Measurements from ENCODE around the gene IL25. TPM values are rescaled to one million over a fixed set of nuclear protein-coding genes. Genes with fewer than 3 reads are reported as not detected.

IL25 gene
- total RNA-seq, 1 donor from 2014 or later = not detected

- intact Hi-C loops (cut with micrococcal nuclease) = no loop called here
Measured at GRCh38 chr14:23359167-23359626, 13.4 kb upstream of the IL25 start.

DNA sequence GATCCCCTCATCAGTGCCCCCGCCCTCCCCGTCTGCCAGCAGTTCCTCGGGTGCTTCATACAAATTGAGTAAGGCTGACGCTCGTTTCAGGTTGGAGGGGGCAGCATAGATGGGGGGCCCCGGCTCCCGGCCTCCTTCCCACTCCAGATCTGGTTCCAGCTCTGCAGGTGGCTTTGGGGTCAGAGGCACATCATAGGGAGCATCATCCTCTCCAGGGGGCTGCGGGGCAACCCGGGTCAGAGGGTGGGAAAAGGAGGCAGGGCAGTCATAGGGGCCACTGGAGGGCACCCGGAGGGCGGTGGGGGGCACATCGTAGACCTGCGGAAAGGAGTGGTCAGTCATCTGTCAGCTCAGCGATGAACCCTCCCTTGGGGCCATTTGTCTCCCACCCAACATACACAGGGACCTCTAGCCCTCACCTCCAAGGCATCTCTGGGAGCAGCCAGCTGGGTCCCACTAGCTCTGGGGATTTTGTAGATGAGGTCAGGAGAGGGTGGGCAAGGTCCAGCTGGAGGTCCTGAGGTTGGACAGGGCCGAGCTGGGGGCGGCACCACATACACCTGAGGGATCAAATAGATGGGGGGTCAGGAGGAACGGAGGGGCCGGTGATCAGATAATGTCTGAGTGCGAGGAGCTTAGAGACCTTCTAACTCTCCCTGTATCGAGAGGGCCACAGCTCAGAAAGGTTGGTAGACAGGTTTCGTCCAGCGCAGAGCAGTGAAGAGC lies 12.7 kb upstream of the IL25 start:
- no peak for DNase-seq
- Mint-ChIP-seq H3K4me1 (no peaks in the 10 kb centered on the region), H3K27ac (no peak overlapping the region), H3K27me3 (peaks cover 28% of the 10 kb centered on the region), H3K36me3 (ENCODE audit: low read depth) (no peaks in the 10 kb centered on the region), H3K9me3 (no peaks in the 10 kb centered on the region), H3K4me3 (no peak overlapping the region)
- intact Hi-C loops (cut with micrococcal nuclease) = no loop called here

More at GRCh38 chr14:23359167-23359626, 13.4 kb upstream of the IL25 start:
- no peak overlapping the region for H3K27ac Mint-ChIP-seq
- peaks cover 27% of the 10 kb centered on the region for H3K27me3 Mint-ChIP-seq
- H3K9me3 Mint-ChIP-seq = no peaks in the 10 kb centered on the region
- H3K36me3 Mint-ChIP-seq (ENCODE audit: low read depth) = no peaks in the 10 kb centered on the region
- no peak overlapping the region for H3K4me3 Mint-ChIP-seq
- no peak for DNase-seq
- H3K4me1 Mint-ChIP-seq = no peaks in the 10 kb centered on the region

DNA sequence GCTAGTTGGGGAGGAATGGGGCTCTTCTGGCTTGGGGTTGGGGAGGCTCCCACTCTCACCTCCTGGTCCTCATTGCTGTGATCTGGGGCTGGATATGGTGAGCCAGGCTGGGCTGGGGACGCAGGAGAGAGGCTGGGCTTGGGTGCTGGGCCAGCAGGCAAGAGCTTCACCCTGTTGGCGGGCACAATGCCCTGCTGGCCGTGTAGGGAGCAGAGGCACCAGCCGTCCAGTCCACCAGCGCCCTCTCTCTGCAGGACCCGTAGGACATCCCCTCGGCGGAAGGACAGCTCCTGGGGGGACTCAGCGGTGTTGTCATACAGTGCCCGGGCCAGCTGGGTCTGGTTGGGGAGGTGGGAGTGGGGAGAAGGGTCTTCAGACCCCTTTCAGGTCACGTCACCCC lies 12.1 kb upstream of the IL25 start:
- H3K9me3 Mint-ChIP-seq = no peaks in the 10 kb centered on the region
- no peaks in the 10 kb centered on the region for H3K4me1 Mint-ChIP-seq
- no peak for DNase-seq
- intact Hi-C loops (cut with micrococcal nuclease) = no loop called here
- H3K27ac Mint-ChIP-seq = no peak overlapping the region
- peaks cover 24% of the 10 kb centered on the region for H3K27me3 Mint-ChIP-seq
- no peaks in the 10 kb centered on the region for H3K36me3 Mint-ChIP-seq (ENCODE audit: low read depth)
- H3K4me3 Mint-ChIP-seq = no peak overlapping the region

DNA sequence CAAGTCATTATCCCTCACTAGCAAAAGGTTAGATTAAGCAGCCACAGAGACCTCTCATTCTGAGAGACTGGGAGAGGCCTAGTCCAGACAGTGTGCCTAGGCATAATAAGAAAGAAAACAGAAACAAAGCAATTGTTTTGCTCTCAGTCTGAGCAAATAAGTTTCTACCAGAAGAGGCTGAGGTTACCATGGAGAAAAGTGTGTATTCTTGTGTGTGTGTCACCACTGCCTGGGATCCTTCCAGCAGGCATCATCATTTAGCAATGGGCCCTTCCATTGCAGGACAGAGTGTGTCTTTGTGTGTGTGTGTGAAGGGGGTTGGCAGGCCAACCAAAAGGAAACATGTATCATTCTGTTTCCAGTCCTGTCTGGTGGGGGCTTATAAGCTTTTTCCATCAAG lies 11.3 kb upstream of the IL25 start:
- H3K36me3 Mint-ChIP-seq (ENCODE audit: low read depth) = no peaks in the 10 kb centered on the region
- intact Hi-C loops (cut with micrococcal nuclease) = no loop called here

DNA sequence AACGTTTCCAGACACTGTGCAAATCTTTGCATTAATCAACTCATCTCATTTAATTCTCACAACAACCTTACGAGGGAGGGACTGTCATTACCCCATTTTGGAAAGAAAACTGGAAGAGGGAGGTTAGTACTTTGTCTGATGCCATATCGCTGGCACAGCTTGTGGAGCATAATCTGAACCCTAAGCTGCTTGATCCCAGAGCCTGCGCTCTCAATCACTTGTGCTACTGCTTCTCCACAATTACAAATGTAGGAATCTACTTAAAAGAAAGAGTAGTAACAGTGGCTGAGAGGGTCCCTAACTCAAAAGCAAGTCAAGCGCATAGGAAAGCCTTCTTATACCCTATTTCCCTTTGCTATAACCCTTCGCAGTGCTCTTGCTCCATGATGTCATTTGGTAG lies 10.8 kb upstream of the IL25 start:
- Mint-ChIP-seq H3K4me3 (no peak overlapping the region), H3K27me3 (peaks cover 28% of the 10 kb centered on the region), H3K4me1 (no peaks in the 10 kb centered on the region), H3K9me3 (no peaks in the 10 kb centered on the region), H3K27ac (no peak overlapping the region), H3K36me3 (ENCODE audit: low read depth) (no peaks in the 10 kb centered on the region)
- no peak for DNase-seq
- intact Hi-C loops (cut with micrococcal nuclease) = no loop called here

More for the DNA sequence above, 11.3 kb upstream of the IL25 start:
- peak overlapping the region; percentile 44 for H3K27ac Mint-ChIP-seq
- DNase-seq = no peak
- no peaks in the 10 kb centered on the region for H3K9me3 Mint-ChIP-seq
- H3K4me1 Mint-ChIP-seq = no peaks in the 10 kb centered on the region
- H3K27me3 Mint-ChIP-seq = peaks cover 24% of the 10 kb centered on the region
- H3K4me3 Mint-ChIP-seq = no peak overlapping the region

DNA sequence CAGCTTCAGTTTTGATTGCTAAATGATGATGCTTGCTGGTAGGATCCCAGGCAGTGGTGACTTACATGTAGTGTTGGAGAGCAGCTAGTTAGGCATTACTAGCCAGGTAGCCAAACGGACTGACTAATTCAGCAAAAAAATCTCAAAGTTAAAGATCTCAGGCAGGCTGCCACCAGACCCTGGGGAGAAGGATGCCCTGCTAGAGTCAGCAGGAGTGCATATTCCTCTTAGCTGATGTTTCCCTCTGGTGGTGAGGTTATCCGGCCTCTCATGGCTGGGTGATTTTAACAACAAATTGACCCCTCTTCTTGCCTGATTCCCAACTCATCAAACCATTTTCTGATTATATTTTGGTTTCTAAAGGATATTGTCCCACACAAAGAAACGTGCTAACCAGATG lies 10.4 kb upstream of the IL25 start:
- intact Hi-C loops (cut with micrococcal nuclease) = no loop called here
- Mint-ChIP-seq H3K36me3 (ENCODE audit: low read depth) (no peaks in the 10 kb centered on the region), H3K4me1 (no peaks in the 10 kb centered on the region), H3K27ac (no peak overlapping the region), H3K9me3 (no peaks in the 10 kb centered on the region), H3K27me3 (peaks cover 32% of the 10 kb centered on the region), H3K4me3 (no peak overlapping the region)
- no peak for DNase-seq

GRCh38 chr14:23364164-23365035 lies 8.2 kb upstream of the IL25 start:
- no peak for DNase-seq
- intact Hi-C loops (cut with micrococcal nuclease) = no loop called here
- Mint-ChIP-seq H3K9me3 (no peaks in the 10 kb centered on the region), H3K4me3 (no peak overlapping the region), H3K4me1 (no peaks in the 10 kb centered on the region), H3K27me3 (peaks cover 49% of the 10 kb centered on the region), H3K36me3 (ENCODE audit: low read depth) (no peaks in the 10 kb centered on the region), H3K27ac (no peak overlapping the region)

DNA sequence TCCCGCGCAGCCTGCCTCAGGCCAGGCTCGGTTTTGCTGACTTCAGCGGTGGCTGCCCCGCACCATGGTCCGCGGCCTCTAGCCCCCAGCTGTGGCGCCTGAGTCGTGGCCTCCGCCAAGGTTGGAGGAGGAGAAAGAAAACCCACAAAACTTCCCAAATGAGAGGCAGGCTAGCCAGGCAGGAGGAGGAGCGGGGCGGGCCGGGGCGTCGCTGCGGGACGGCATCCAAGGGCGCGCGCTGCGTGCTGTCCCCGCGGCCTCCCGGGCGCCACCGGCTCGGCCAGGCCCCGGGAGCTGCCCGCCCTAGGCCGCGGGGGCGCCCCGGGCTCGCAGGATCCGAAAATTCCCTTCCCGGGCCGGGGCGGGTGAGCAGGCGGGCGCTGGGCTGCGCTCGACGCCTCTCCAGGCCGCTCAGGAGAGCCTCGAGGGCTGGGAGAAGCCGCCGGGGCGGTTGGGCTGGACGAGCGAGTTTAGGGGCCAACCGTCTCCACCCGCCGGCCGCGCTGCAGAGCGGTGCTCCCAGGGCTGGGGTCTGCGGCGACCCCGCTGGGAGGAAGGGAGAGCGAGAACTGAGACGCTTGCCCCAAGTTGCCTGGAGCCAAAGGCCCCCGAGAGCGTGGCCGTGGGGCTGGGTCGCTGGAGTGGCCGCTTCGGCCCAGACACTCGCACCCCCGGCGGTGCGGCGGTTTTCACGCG lies 7.4 kb upstream of the IL25 start, which contains the start of gene EFS:
Gene EFS, minus strand, starts transcription at position 137 of the 696 bp plus-strand sequence. CDS start 147 bp downstream, outside the sequence.
- no peaks in the 10 kb centered on the region for H3K36me3 Mint-ChIP-seq (ENCODE audit: low read depth)
- intact Hi-C loops (cut with micrococcal nuclease) = no loop called here
- no peak within 1 kb of the TSS for H3K4me3 Mint-ChIP-seq
- DNase-seq = no peak
- H3K4me1 Mint-ChIP-seq = no peaks in the 10 kb centered on the region
- no peaks in the 10 kb centered on the region for H3K9me3 Mint-ChIP-seq
- no peak within 1 kb of the TSS for H3K27ac Mint-ChIP-seq
- peaks cover 49% of the 10 kb centered on the region for H3K27me3 Mint-ChIP-seq

DNA sequence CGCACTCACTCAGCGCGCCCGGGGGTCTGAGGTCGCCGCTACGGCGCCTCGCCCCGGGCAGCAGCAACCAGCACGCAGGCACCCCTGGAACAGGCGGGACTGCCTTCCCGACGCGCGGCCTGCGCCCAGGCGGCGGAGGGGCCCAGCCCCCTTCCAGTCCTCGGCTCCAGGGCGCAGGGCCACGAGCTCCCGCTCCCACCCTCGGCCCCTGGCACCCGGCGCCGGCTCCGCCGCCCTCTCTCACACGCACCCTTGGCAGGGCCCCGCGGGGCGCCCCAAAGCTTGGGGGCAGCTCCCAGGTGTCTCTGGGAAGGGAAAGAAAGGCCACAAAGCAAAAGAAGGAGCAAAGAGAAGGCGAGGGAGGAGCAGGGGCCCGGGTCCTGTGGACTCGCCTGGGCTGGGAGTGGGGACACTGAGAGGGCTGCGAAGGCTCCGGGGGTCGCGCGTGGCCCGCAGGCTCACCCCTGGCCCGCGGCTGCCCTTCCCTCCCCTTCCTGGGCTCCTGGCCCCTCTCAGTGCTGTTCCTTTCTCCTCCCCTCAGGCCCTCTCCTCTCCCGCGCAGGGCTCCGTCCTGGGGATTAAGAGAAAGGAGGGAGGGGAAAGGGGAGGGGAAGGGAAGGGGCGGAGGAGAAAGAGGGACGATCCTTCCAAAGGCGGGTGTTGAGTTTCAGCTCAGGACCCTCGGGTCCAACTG lies 6.7 kb upstream of the IL25 start:
- DNase-seq = no peak
- Mint-ChIP-seq H3K27ac (no peak overlapping the region), H3K4me1 (no peaks in the 10 kb centered on the region), H3K4me3 (no peak overlapping the region), H3K36me3 (ENCODE audit: low read depth) (no peaks in the 10 kb centered on the region), H3K27me3 (peaks cover 48% of the 10 kb centered on the region), H3K9me3 (no peaks in the 10 kb centered on the region)
- intact Hi-C loops (cut with micrococcal nuclease) = no loop called here

DNA sequence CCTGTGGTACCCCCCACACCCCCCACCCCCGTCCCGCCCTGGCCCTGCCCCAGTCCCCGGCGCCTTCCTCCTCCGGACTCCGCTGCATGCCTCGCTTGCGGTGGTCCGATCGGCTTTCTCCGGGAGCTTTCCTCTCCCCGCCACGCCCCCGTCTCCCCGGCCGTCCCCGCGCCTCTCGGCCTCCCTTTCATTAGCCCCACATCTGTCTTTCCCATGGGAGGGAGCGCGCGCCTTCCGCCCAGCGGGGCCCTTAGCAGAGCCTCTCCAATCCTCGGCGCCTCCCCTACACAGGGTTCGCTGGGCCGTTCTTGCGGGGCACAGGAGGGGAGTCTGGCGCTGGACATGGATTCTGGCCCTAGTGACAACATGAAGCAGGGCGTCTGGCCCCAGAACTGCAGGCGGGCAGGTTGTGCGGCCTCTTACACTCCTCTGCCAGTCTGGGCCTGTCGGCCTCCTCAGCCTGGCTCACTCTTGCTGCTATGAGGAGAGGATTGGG lies 6.1 kb upstream of the IL25 start:
- DNase-seq = no peak
- Mint-ChIP-seq H3K9me3 (no peaks in the 10 kb centered on the region), H3K36me3 (ENCODE audit: low read depth) (no peaks in the 10 kb centered on the region), H3K4me1 (no peaks in the 10 kb centered on the region), H3K27me3 (peaks cover 46% of the 10 kb centered on the region), H3K27ac (no peak overlapping the region), H3K4me3 (no peak overlapping the region)
- intact Hi-C loops (cut with micrococcal nuclease) = no loop called here

- Mint-ChIP-seq H3K27me3 (peaks cover 27% of the 10 kb centered on the region), H3K27ac (no peak overlapping the region), H3K36me3 (ENCODE audit: low read depth) (no peaks in the 10 kb centered on the region), H3K4me1 (no peaks in the 10 kb centered on the region), H3K9me3 (no peaks in the 10 kb centered on the region), H3K4me3 (no peak overlapping the region)
- intact Hi-C loops (cut with micrococcal nuclease) = no loop called here
- no peak for DNase-seq
Measured at GRCh38 chr14:23370221-23370620, 2.4 kb upstream of the IL25 start.

- intact Hi-C loops (cut with micrococcal nuclease) = no loop called here
- no peaks in the 10 kb centered on the region for H3K4me1 Mint-ChIP-seq
- no peaks in the 10 kb centered on the region for H3K36me3 Mint-ChIP-seq (ENCODE audit: low read depth)
- peaks cover 22% of the 10 kb centered on the region for H3K27me3 Mint-ChIP-seq
- H3K9me3 Mint-ChIP-seq = no peaks in the 10 kb centered on the region
- no peak overlapping the region for H3K27ac Mint-ChIP-seq
- DNase-seq = no peak
- no peak overlapping the region for H3K4me3 Mint-ChIP-seq
Measured at GRCh38 chr14:23371865-23372264, 744 bp upstream of the IL25 start.

GRCh38 chr14:23373041-23373440 lies 432 bp downstream of the IL25 start:
- intact Hi-C loops (cut with micrococcal nuclease) = no loop called here

More at GRCh38 chr14:23373041-23373440, 432 bp downstream of the IL25 start:
- H3K36me3 Mint-ChIP-seq (ENCODE audit: low read depth) = no peaks in the 10 kb centered on the region
- peaks cover 11% of the 10 kb centered on the region for H3K27me3 Mint-ChIP-seq
- DNase-seq = no peak
- H3K27ac Mint-ChIP-seq = no peak overlapping the region
- no peak overlapping the region for H3K4me3 Mint-ChIP-seq
- no peaks in the 10 kb centered on the region for H3K4me1 Mint-ChIP-seq
- H3K9me3 Mint-ChIP-seq = no peaks in the 10 kb centered on the region
